MG63 (cell line): ENCODE results near the gene SLC4A2. TPM values are rescaled to one million over a fixed set of nuclear protein-coding genes. Genes with fewer than 3 reads are reported as not detected.

Experiments used
- DNase-seq: peaks from one replicate; pipeline ENCODE4 v3.0.0-alpha.2; 2020
- H3K27me3 ChIP-seq: fragments of 250-450 bp; sonication (Bioruptor Pico); 2 replicates; pipeline ENCODE4 v1.5.1; 2020; ENCODE audit warnings: mild to moderate bottlenecking, moderate library complexity
- H3K36me3 ChIP-seq: fragments of 250-450 bp; sonication (Bioruptor Pico); 2 replicates; pipeline ENCODE4 v1.5.1; 2020; ENCODE audit warnings: mild to moderate bottlenecking, moderate library complexity
- H3K4me3 ChIP-seq: fragments of 250-450 bp; sonication (Bioruptor Pico); 2 replicates; pipeline ENCODE4 v1.5.1; 2020; ENCODE audit warnings: mild to moderate bottlenecking, moderate library complexity
- H3K9me3 ChIP-seq: fragments of 250-450 bp; sonication (Bioruptor Pico); 2 replicates; pipeline ENCODE4 v1.5.1; 2020; ENCODE audit warnings: mild to moderate bottlenecking, moderate library complexity
- total RNA-seq: library from RNA; depleted of rRNA; stranded (reverse); fragments of >200 nt; shearing (Covaris generic); gene quantifications from 2 replicates; pipeline ENCODE4 v1.2.3, GENCODE V29; 2014; ENCODE audit warnings: low replicate concordance

Gene SLC4A2
- total RNA-seq, 1 experiment from 2014 or later, result 81.5 TPM

- DNase-seq, result no peak
- H3K27me3 ChIP-seq, result no peaks in the 10 kb centered on the region
- H3K9me3 ChIP-seq, result no peaks in the 10 kb centered on the region
- no peak overlapping the region for H3K4me3 ChIP-seq
- peaks cover 8% of the 10 kb centered on the region for H3K36me3 ChIP-seq
Measured at GRCh38 chr7:151091003-151091402, 31.6 kb downstream of the SLC4A2 start.

- Histone ChIP-seq H3K9me3 (no peaks in the 10 kb centered on the region), H3K27me3 (no peaks in the 10 kb centered on the region), H3K4me3 (no peak overlapping the region), H3K36me3 (peaks cover 8% of the 10 kb centered on the region)
- DNase-seq, result no peak
Measured at GRCh38 chr7:151091431-151091830, 32.0 kb downstream of the SLC4A2 start.

- DNase-seq, result no peak
- Histone ChIP-seq H3K4me3 (no peak overlapping the region), H3K9me3 (no peaks in the 10 kb centered on the region), H3K36me3 (peaks cover 8% of the 10 kb centered on the region), H3K27me3 (no peaks in the 10 kb centered on the region)
Measured at GRCh38 chr7:151091988-151092387, 32.6 kb downstream of the SLC4A2 start.

GRCh38 chr7:151093748-151094147 lies 34.4 kb downstream of the SLC4A2 start:
- Histone ChIP-seq H3K27me3 (no peaks in the 10 kb centered on the region), H3K36me3 (peaks cover 6% of the 10 kb centered on the region), H3K9me3 (no peaks in the 10 kb centered on the region), H3K4me3 (no peak overlapping the region)
- DNase-seq, result no peak

- Histone ChIP-seq H3K9me3 (no peaks in the 10 kb centered on the region), H3K27me3 (no peaks in the 10 kb centered on the region), H3K36me3 (peaks cover under 1% of the 10 kb centered on the region; the same call in 1 of the 2 replicates), H3K4me3 (no peak overlapping the region)
- no peak for DNase-seq
Measured at GRCh38 chr7:151094675-151095074, 35.3 kb downstream of the SLC4A2 start.

GRCh38 chr7:151095123-151095797 lies 35.9 kb downstream of the SLC4A2 start:
- no peak for DNase-seq

GRCh38 chr7:151095828-151096475 lies 36.6 kb downstream of the SLC4A2 start:
- no peak overlapping the region for H3K4me3 ChIP-seq
- no peaks in the 10 kb centered on the region for H3K27me3 ChIP-seq
- DNase-seq, result no peak
- no peaks in the 10 kb centered on the region; the same call in 1 of the 2 replicates for H3K36me3 ChIP-seq
- no peaks in the 10 kb centered on the region for H3K9me3 ChIP-seq

More at GRCh38 chr7:151095123-151095797, 35.9 kb downstream of the SLC4A2 start:
- H3K27me3 ChIP-seq, result no peaks in the 10 kb centered on the region
- H3K9me3 ChIP-seq, result no peaks in the 10 kb centered on the region
- H3K4me3 ChIP-seq, result no peak overlapping the region
- no peaks in the 10 kb centered on the region; the same call in 1 of the 2 replicates for H3K36me3 ChIP-seq

GRCh38 chr7:151099486-151100211 lies 40.3 kb downstream of the SLC4A2 start:
- no peak for DNase-seq
- no peaks in the 10 kb centered on the region for H3K9me3 ChIP-seq
- no peak overlapping the region for H3K4me3 ChIP-seq
- no peaks in the 10 kb centered on the region for H3K27me3 ChIP-seq
- no peaks in the 10 kb centered on the region; the same call in 1 of the 2 replicates for H3K36me3 ChIP-seq

GRCh38 chr7:151100921-151101320 lies 41.5 kb downstream of the SLC4A2 start:
- Histone ChIP-seq H3K36me3 (no peaks in the 10 kb centered on the region; the same call in 1 of the 2 replicates), H3K4me3 (no peak overlapping the region), H3K27me3 (no peaks in the 10 kb centered on the region), H3K9me3 (no peaks in the 10 kb centered on the region)
- no peak for DNase-seq

GRCh38 chr7:151101621-151102396 lies 42.4 kb downstream of the SLC4A2 start:
- DNase-seq, result no peak
- no peak overlapping the region for H3K4me3 ChIP-seq
- no peaks in the 10 kb centered on the region for H3K27me3 ChIP-seq
- H3K9me3 ChIP-seq, result no peaks in the 10 kb centered on the region
- no peaks in the 10 kb centered on the region; the same call in 1 of the 2 replicates for H3K36me3 ChIP-seq

GRCh38 chr7:151102991-151103390 lies 43.6 kb downstream of the SLC4A2 start:
- DNase-seq, result no peak
- Histone ChIP-seq H3K27me3 (no peaks in the 10 kb centered on the region), H3K36me3 (no peaks in the 10 kb centered on the region; the same call in 1 of the 2 replicates), H3K4me3 (no peak overlapping the region), H3K9me3 (no peaks in the 10 kb centered on the region)

- DNase-seq, result no peak
- H3K27me3 ChIP-seq, result no peaks in the 10 kb centered on the region
- no peaks in the 10 kb centered on the region for H3K36me3 ChIP-seq
- no peak overlapping the region for H3K4me3 ChIP-seq
- no peaks in the 10 kb centered on the region for H3K9me3 ChIP-seq
Measured at GRCh38 chr7:151103973-151104372, 44.6 kb downstream of the SLC4A2 start.

GRCh38 chr7:151104411-151105235 lies 45.2 kb downstream of the SLC4A2 start:
- H3K36me3 ChIP-seq, result no peaks in the 10 kb centered on the region
- DNase-seq, result peak; percentile 66
- no peak overlapping the region for H3K4me3 ChIP-seq
- H3K9me3 ChIP-seq, result no peaks in the 10 kb centered on the region
- no peaks in the 10 kb centered on the region for H3K27me3 ChIP-seq

- H3K27me3 ChIP-seq, result no peaks in the 10 kb centered on the region
- no peak overlapping the region for H3K4me3 ChIP-seq
- H3K36me3 ChIP-seq, result no peaks in the 10 kb centered on the region
- no peak for DNase-seq
- H3K9me3 ChIP-seq, result no peaks in the 10 kb centered on the region
Measured at GRCh38 chr7:151107882-151108281, 48.5 kb downstream of the SLC4A2 start.

- no peak for DNase-seq
- H3K4me3 ChIP-seq, result no peak overlapping the region
Measured at GRCh38 chr7:151109094-151110048, 50.0 kb downstream of the SLC4A2 start.

More at GRCh38 chr7:151109094-151110048, 50.0 kb downstream of the SLC4A2 start:
- Histone ChIP-seq H3K36me3 (no peaks in the 10 kb centered on the region; the same call in 1 of the 2 replicates), H3K9me3 (no peaks in the 10 kb centered on the region), H3K27me3 (no peaks in the 10 kb centered on the region)
